ENCODE measurements around the gene SLC34A3.

- TF ChIP-seq SUZ12 (IDR thresholded peaks at IDR 0.05): no peak
- TF ChIP-seq FOXA1 (IDR thresholded peaks at IDR 0.05): no peak
- TF ChIP-seq FOXM1 (IDR thresholded peaks at IDR 0.05; ENCODE audit: borderline replicate concordance): no peak
- TF ChIP-seq FOXK2 (IDR thresholded peaks at IDR 0.05): no peak
These were observed 44.5 kb downstream of the SLC34A3 start for GRCh38 chr9:137275203-137275587.
